LNCAP (cell line): ENCODE results near the gene APOBEC3F.

Experiments
- TF ChIP-seq, protein P1 (sequence below): fragments of 450-650 bp; IDR thresholded peaks from 2 replicates; pipeline ENCODE4 v1.5.1; 2017; ENCODE audit warnings: mild to moderate bottlenecking

Gene APOBEC3F

DNA sequence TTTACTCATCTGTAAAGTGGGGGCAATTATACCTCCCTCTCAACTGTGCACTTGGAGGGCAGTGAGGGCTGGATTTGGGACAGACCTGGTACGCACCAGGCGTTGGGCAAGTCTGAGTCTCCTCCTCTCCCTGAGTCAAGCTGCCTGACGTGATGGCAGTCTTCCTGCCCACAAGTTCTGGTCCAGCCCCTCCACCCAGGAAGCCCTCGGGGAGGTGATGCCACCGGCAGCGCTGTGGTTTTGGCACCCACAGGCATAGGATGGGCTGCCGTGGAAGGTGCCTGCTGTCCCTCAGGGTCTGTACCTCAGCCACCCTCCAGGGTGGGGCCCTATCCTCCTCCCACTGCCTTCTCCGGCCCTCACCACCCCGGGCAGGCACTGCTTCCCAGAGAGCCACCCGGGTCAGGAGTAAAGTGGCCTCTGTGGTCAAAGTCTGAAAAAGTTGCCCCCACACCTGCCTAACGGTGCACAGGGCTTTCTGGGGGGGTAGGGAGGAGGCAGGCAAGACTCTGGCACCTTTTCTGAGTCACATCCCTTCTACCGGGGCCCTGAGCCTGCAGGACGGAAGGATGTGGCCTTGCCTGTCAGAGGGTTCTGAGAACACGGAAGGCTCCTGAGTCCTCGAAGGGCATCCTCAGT is 49.9 kb downstream of the APOBEC3F start:
- TF ChIP-seq, protein P1, sequence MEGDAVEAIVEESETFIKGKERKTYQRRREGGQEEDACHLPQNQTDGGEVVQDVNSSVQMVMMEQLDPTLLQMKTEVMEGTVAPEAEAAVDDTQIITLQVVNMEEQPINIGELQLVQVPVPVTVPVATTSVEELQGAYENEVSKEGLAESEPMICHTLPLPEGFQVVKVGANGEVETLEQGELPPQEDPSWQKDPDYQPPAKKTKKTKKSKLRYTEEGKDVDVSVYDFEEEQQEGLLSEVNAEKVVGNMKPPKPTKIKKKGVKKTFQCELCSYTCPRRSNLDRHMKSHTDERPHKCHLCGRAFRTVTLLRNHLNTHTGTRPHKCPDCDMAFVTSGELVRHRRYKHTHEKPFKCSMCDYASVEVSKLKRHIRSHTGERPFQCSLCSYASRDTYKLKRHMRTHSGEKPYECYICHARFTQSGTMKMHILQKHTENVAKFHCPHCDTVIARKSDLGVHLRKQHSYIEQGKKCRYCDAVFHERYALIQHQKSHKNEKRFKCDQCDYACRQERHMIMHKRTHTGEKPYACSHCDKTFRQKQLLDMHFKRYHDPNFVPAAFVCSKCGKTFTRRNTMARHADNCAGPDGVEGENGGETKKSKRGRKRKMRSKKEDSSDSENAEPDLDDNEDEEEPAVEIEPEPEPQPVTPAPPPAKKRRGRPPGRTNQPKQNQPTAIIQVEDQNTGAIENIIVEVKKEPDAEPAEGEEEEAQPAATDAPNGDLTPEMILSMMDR, result no peak

DNA sequence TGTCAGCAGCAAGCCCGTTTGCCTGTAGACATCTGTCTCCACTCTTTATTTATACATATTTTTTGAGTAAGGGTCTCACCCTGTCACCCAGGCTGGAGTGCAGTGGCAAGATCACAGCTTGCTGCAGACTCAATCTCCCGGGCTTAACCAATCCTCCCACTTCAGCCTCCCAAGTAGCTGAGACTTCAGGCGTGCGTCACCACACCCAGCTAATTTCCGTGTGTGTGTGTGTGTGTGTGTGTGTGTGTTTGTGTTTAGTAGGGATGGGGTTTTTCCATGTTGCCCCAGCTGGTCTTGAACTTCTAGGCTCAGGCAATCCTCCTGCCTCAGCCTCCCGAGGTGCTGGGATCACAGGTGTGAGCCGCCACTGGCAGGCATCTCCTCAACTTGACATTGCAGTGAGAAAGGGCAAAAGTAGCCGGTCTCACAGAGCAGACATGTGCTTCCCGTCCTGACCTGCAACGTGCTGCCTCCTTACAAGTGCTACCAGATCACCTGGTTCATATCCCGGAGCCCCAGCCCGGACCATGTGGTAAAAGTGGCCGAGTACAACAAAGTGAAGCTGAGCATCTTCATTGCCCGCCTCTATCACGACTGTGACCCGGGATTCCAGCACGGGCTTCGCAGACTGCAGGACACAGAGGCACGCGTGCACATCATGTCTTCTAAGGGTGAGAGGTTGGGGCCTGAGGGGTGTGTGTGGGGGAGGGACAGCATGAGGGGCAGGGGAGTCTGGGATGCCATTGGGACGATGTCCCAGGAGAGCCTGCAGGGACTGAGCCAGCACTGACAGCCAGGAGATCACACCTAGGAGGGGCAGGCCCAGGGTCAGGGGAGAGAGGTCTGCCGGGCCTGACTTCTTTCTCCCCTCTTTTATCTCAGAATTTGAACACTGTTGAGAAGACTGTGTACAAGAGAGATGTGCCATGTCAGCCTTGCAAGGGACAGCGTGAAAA is 50.7 kb downstream of the APOBEC3F start:
- TF ChIP-seq, protein P1, result no peak

DNA sequence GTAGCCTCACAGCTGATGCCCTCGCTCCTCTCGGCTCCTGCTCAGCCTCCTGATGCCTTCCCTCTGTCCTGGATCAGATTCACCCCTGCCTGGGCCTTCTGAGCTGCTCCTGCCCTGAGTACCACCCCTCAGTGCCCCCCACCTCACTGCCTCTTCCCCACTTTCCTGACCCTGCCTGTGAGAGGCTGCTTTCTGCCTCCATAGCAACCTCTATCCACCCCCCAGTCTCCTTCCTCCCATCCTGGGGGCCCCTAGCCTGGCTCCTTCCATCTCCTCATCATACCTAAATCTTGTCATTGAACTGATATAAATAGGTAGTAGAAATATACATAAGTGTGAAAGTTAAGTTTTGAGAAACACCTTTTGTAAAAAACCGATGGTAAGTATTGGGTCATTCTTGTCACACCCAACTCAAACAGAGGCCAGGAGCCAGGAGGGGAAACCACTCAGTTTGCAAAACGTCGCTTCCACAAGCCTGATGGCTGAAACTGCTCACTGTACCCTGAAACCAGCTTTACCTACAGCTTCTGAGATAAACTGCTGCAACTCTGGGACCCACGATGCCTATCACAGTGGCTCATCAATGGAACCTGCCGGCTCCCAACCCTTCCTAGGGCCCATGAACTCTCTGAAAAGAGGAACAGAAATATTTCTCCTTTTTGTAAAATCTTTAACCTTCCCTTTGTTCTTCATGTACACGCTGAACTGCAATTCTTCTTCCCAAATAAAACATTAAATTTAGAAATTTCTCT is 51.6 kb downstream of the APOBEC3F start:
- TF ChIP-seq, protein P1, result no peak

DNA sequence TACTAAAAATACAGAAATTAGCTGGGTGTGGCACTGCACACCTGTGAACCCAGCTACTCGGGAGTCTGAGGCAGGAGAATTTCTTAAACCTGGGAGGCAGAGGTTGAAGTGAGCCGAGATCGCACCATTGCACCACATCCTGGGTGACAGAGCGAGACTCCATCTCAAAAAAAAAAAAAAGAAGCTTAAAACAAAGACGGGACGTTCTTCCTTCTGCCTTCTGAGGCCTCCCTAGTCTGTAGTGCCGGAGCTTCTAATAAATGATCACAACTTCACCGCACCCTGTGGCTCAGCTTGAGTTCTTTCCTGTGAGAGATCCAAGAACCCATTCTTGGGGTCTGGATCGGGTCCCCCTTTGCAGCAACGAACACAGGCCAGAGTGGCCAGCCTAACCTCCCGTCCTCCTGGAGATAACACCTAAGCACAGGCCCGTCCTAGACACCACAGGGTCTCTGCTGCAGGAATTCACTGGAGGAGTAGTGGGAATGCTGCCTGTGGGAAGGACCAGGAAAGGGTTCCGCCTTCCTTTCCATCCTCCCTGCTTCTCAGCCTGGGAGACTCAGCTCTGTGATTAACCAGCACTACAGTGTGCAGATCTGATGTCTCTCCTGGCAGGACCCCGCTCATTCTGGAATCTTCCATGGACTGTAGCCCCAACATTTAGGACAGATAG is 54.2 kb downstream of the APOBEC3F start:
- TF ChIP-seq, protein P1, result no peak

DNA sequence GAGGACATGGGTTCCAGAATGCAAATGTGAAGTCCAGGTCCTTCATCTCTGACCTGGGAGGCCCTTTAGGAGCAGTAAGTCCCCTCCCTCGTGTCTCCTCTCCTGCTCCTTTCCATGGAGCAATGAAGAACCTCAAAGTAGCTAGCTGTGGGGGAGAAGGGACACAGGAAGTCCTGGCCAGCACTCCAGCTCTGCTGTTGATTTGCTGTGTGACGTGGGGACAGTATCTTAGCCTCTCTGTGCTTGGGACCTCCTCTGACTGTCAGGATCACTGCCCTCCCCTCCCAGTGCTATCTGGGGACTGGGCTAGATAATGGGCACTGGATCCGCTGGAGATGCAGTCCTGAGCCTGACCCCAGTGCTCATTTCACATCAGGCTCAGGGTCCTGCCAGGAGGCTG is 55.3 kb downstream of the APOBEC3F start:
- TF ChIP-seq, protein P1, result no peak

DNA sequence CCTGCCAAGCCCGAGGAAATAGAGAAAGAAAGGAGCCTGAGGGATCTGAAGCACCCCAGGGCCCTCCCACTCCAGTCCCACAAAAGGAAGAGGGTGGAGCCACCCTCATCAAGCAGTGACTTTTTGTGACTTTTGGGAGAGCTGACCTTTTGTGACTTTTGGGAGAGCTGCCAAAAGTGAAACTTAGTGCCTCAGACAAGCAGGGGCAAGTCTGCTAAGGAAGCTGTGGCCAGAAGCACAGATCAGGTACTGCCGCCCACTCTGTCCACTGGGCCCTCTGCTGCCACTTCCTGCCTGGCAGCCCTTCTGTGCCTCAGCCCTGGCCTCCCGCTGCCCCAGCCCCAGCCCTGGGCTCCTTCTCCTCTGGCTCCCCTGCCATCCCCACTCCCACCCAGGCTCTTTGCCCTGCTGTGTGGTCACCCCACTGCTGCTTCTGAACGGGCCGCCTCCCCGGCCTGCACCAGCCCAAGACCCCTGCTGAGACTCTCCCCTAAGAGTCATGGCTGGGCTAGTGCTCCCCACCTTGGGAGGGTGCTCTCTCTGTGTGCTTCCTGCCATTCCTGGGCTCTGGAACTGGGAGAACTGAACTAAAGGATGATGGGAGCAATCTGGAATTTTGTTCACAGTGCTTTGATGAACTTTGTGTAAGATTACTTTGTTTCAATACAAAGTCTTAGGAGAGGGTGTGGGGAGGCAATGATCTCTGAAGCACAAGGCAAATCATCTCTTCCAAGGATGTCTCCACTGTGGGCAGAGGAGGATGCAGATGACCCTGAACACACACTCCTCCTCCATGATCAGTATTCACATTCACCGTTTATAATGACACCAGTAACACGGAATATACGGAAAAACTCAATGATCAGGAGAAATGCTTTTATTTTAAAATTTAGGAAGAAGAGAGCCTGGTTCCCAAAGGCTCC is 56.7 kb downstream of the APOBEC3F start, which contains the start of gene APOBEC3H:
TSS of gene APOBEC3H (plus strand) at position 147 of the 923 bp plus-strand sequence. CDS start 3,035 bp downstream, outside the sequence.
- TF ChIP-seq, protein P1, result no peak
